Measurements from ENCODE around the gene EOGT.

EOGT gene

GRCh38 chr3:69008980-69009379 lies 4.5 kb downstream of the EOGT start:
- no peak for DNase-seq

GRCh38 chr3:69005791-69006482 lies 7.5 kb downstream of the EOGT start:
- no peak for DNase-seq

GRCh38 chr3:69005071-69005790 lies 8.3 kb downstream of the EOGT start:
- DNase-seq, result no peak

DNA sequence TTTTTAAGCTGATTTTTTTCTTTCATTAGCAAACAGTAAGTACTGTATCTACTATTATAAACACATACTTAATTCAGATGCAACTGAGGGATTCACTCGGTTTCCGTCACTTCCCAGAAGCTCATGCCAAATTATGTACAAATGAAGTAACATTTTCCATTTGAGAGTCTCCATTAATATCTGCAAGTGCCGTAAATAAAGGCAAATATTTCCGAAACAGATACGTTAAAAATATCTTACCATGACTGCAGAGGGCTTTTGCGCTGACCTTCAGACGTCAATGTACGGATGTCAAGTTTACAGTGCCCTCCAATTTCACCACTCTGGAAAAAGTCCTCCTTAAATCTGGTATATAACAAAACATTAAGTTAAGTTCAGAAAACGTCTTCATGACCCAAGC lies 9.3 kb downstream of the EOGT start:
- no peak for DNase-seq

DNA sequence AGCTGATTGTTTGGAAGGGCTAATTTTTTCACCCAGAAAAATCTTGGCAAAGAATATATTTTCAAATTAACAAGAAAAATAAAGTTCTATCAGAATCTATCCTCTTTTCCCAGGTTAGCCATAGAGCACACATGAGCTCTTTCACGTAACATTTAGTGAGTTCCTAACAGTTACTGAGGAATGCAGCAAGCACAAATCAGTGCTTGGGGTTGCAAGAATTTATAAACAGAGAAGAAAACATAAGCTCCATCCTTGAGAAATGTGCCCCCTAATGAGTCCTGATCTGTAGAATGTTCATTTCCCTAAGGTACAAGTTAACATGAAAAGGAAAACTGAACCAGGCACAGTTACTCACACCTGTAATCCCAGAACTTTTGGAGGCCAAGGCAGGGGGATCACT lies 13.9 kb downstream of the EOGT start:
- no peak for DNase-seq

GRCh38 chr3:68999158-68999557 lies 14.3 kb downstream of the EOGT start:
- DNase-seq, result no peak

DNA sequence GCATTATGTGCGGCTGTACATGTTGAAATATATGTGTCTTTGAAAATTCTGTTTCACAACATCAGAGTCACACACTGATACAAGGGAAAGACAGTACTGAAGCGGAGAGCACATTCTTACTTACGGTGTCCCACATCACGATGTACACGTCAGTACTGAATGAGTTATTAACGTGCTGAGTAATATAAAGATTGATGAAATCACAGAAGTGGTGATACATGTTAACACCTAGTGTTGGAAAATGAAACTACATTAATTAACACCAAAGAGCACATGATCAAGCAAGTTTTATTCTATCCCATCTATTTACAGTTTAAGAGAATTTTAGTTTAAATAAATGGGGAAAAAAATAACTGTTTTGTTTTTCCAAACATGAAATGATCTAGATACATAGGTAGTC lies 15.6 kb downstream of the EOGT start:
- DNase-seq, result no peak

GRCh38 chr3:68996356-68996995 lies 17.0 kb downstream of the EOGT start:
- DNase-seq, result no peak

- DNase-seq, result no peak
Measured at GRCh38 chr3:68988740-68989139, 24.7 kb downstream of the EOGT start.

DNA sequence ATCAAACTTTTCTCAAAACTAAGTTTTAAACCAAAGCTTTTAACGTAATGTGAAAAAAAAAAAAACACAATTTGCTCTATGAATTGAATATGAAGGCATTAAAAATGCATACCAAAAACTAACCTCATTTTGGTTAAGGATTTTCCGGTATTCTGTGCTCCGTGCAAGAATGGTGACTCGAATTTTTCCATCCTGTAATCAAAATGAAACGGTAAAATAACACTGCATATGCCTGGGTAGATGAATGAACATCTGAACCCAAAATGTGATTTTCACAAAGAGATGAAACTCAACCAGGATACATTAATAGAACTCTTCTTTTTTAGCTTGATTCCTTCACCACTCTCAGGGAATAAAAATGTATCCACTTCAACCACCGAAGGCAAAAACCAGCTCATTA lies 26.2 kb downstream of the EOGT start:
- DNase-seq, result no peak

DNA sequence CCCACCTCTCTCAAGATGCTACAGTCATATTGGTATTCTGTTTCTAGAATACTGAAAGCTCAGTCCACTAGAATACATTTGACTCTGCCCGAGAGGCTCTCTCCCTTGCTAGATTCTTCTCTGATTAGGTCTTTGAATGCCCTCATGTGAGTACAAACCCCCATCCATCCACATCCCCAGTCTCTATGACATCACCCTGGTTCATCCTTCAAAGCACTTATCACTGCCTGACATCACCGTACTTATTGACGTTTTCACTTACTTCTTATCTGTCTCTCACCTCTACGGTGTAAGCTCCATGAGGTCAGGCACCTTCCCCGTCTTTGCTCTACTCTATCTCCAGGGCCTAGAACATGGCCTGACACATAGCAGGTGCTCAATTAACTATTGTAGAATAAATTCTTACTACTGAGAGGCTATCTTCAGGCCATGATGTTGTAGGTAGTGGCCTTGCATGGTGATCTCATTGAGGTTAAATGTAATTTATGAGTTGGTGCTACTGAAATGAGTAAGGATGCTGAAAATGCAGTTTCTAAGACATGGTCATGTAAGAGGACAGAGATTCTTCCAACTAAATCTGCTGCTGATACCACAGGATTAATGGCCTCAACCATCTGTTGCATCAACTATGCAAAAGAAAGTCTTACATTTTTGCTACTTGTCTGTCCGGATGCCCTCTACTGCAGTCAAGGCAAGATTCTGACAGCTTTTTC lies 26.8 kb downstream of the EOGT start:
- DNase-seq, result no peak

GRCh38 chr3:68985146-68985790 lies 28.2 kb downstream of the EOGT start:
- DNase-seq, result no peak

GRCh38 chr3:68984011-68984530 lies 29.4 kb downstream of the EOGT start:
- DNase-seq, result no peak

DNA sequence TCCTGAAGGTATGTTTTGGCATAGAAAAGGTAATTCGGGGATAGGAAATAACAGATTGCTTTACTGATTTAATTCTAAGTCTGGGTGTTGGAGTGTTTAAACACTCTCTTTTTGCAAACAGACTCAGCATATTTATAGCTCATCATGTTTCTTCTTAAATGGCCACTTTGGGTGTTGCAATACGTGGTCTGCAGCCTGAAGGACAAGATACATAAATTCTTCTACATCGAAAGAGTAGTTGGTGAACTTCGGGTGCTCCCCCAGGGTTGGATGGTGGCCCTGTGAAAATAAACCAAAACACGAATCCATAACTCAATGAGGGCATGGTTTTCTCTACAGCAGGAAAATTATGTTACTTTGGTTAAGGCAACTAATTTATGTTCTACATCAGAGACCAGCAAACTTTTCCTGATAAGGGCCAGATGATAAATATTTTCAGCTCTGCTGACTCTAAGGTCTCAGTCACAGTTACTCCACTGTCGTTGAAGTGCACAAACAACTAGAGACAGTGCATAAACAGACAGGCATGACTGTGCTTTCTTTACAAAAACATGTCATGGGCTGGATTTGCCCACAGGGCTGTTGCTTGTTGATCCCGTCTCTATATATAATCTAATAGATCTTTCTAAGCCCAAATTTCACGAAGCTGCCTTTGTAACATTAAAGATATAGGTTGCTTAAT lies 35.9 kb downstream of the EOGT start:
- DNase-seq, result no peak

DNA sequence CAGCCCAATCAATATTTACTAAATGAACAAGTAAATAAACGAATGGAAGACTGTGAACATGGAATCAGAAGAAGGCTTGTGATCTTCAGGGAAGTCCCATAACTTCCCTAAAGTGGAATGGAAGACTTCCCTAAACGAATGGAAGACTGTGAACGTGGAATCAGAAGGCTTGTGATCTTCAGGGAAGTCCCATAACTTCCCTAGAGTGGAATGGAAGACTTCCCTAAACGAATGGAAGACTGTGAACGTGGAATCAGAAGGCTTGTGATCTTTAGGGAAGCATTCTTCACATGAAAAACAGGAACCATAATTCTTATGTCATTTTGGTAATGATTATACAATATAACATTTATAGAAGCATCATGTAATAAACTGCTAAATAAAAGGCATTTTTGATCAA lies 38.8 kb downstream of the EOGT start:
- no peak for DNase-seq

DNA sequence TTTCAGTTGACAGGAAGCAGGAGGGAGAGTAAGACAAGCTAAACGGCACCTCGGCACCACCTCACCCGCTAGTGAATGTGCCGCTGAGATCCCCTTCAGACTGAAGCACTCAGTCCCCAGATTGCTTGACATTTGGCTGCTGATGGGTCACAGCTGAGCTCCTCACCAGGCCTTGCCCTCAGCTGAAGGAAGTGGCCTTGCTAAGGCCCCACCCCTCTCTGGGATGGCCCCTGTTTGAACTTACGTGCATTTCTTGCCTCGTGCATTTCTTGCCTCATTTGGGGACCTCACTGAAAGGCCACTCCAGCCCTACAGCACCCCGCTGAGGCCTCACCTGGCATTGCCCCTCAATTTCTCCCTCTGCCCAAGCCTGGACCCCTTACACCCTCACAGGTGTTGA lies 39.8 kb downstream of the EOGT start:
- DNase-seq, result no peak

DNA sequence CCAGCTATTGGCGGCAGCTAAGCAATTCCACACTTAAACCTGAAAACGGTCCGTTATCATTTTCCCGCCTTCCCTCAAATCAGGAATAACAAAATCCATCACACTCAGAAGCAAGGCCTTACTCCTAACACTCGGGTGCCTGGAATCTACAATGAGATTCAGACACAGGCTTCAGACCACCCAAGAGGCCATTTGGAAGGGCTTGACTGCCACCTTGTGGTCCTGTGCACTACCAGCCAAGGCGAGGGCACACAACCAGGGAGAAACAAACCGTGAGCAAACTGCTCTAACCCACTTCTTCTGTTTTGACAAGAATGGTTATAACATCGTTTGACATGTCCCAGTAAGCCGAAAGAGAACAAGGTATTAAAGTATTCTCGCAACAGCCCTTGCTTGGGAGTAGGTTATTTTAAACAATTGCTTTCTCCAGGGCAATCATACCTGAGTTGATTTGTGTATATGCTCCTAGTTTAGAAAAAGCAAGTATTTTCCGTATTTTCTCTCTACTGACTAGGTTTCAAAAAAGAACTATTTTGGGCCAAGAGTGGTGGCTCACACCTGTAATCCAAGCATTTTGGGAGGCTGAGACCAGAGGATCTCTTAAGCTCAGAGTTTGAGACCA lies 41.0 kb downstream of the EOGT start:
- peak in 11 of 14 donors; percentile 2 to 70 (median 22) for DNase-seq

GRCh38 chr3:68964694-68965093 lies 48.8 kb downstream of the EOGT start:
- no peak for DNase-seq

GRCh38 chr3:68963891-68964290 lies 49.6 kb downstream of the EOGT start:
- DNase-seq, result no peak

DNA sequence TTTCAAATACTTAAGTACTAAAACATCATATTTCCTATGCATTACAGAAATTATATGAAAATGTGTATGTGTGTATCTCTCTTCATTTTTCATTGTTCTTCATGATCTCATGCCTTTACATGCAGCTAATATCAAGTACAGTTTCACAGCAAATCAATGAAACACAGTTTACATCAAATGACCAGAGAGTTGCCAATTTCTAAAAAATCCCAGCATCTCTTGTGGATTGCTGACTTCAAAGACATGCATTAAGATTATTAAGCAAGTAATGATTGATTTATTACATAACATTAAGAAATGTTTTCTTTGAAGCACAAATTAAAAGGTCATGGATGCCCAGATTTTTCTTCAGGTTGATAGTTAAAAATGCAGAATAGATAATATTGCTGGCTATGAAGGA lies 50.1 kb downstream of the EOGT start:
- DNase-seq, result no peak

GRCh38 chr3:68958932-68959331 lies 54.6 kb downstream of the EOGT start:
- DNase-seq, result no peak
